ENCODE data around the gene DOK7.

DNA sequence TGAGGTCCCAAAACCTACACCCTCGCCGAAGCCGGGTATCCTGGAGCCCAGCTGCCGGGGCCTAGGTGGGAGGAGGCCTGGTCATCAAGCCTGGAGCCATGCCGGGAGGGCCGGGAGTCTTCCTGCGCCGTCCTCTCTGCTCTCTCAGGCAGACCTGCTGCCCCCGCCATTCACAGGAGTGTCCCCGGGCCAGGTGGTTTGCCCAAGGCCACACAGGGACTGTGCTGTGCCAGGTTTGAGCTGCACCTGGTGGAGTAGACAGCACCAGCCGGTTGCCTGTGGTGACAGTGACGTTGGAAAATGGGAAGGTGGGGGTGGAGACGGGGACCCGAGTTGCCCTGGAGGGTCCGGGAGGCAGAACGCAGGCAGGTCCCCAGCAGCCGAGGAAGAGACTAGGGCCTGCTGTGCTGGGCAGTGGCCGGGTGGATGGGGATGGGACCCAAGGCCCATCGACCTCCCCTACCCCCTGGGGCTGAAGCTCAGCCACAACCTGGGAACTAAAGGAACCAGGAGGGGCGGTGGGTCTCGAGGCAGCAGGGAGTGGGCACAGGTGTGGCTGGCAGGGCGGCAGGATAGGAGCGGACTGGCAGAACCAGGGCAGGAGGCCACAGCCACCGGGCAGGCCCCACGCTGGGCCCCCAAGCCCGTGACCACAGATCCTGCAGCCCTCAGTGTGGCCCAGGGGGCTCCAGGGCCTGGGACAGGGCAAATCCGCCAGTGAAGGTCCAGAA is 9.5 kb downstream of the DOK7 start:
- no peak for TF ChIP-seq EP300 (IDR thresholded peaks at IDR 0.05)
- TF ChIP-seq CTCF (IDR thresholded peaks at IDR 0.05) = no peak
- no peak for TF ChIP-seq POLR2A (IDR thresholded peaks at IDR 0.05)
- TF ChIP-seq POLR2AphosphoS5 (IDR thresholded peaks at IDR 0.05) = no peak
